ENCODE data around the gene ABCD1.

- TF ChIP-seq CTCF (IDR thresholded peaks at IDR 0.05) (no peak), POLR2A (IDR thresholded peaks at IDR 0.05) (no peak)
These were observed 16.1 kb downstream of the ABCD1 start for GRCh38 chrX:153740631-153741222.
